MM.1S (cell line): ENCODE data around the gene PANK2.

Experiments used
- DNase-seq: peaks from one replicate; pipeline ENCODE4 v3.0.0-alpha.2; 2015
- H2AFZ ChIP-seq: fragments of 300-600 bp; sonication (generic); 2 replicates; pipeline ENCODE4 v1.6.0; 2016; ENCODE audit warnings: antibody characterized with exemption, low read length
- H3F3A ChIP-seq: fragments of 300-600 bp; sonication (generic); 2 replicates; pipeline ENCODE4 v1.6.1; 2016; ENCODE audit warnings: mild to moderate bottlenecking, antibody characterized with exemption, low read length, moderate library complexity, mixed read lengths; ENCODE audit not compliant: insufficient read depth
- H3K27ac ChIP-seq: fragments of 300-600 bp; sonication (generic); 2 replicates; pipeline ENCODE4 v1.5.1; 2016; ENCODE audit warnings: mild to moderate bottlenecking, low read length
- H3K27me3 ChIP-seq: fragments of 300-600 bp; sonication (generic); replicated peaks from 2 replicates; pipeline ENCODE4 v1.6.0; 2016; ENCODE audit warnings: low read length; ENCODE audit not compliant: insufficient read depth
- H3K36me3 ChIP-seq: fragments of 300-600 bp; sonication (generic); replicated peaks from 2 replicates; pipeline ENCODE4 v1.6.1; 2016; ENCODE audit warnings: mild to moderate bottlenecking, low read length, mixed read lengths; ENCODE audit not compliant: insufficient read depth
- H3K4me1 ChIP-seq: fragments of 300-600 bp; sonication (generic); 2 replicates; pipeline ENCODE4 v1.6.1; 2016; ENCODE audit warnings: low read length, mixed read lengths
- H3K4me2 ChIP-seq: fragments of 300-600 bp; sonication (generic); 2 replicates; pipeline ENCODE4 v1.6.0; 2016; ENCODE audit warnings: low read depth, low read length
- H3K4me3 ChIP-seq: fragments of 300-600 bp; sonication (generic); 2 replicates; pipeline ENCODE4 v1.5.1; 2016; ENCODE audit warnings: low read length, mixed read lengths
- H3K79me2 ChIP-seq: fragments of 300-600 bp; sonication (generic); 2 replicates; pipeline ENCODE4 v1.6.1; 2016; ENCODE audit warnings: mixed run types, low read length, mixed read lengths
- H3K9ac ChIP-seq: fragments of 300-600 bp; sonication (generic); 2 replicates; pipeline ENCODE4 v1.6.1; 2016; ENCODE audit warnings: low read length, mixed read lengths
- H3K9me2 ChIP-seq: fragments of 300-600 bp; sonication (generic); replicated peaks from 2 replicates; pipeline ENCODE4 v1.6.1; 2016; ENCODE audit warnings: mild to moderate bottlenecking, low read length, mixed read lengths; ENCODE audit not compliant: insufficient read depth
- H3K9me3 ChIP-seq: fragments of 300-600 bp; sonication (generic); replicated peaks from 2 replicates; pipeline ENCODE4 v1.6.1; 2016; ENCODE audit warnings: mild to moderate bottlenecking, low read length, mixed read lengths; ENCODE audit not compliant: insufficient read depth
- H4K20me1 ChIP-seq: fragments of 300-600 bp; sonication (generic); 2 replicates; pipeline ENCODE4 v1.6.1; 2016; ENCODE audit warnings: mild to moderate bottlenecking, low read length, moderate library complexity, mixed read lengths; ENCODE audit not compliant: insufficient read depth
- EZH2 ChIP-seq: fragments of 300-600 bp; sonication (generic); optimal IDR thresholded peaks from 2 replicates; pipeline ENCODE3; 2017; ENCODE audit warnings: low read depth, mild to moderate bottlenecking, antibody characterized with exemption, low read length, mixed read lengths
- EZH2phosphoT487 ChIP-seq: fragments of 300-600 bp; sonication (generic); IDR thresholded peaks from 2 replicates; pipeline ENCODE4 v1.6.1; 2018; ENCODE audit warnings: antibody characterized with exemption, low read length
- TF ChIP-seq, protein P1 (sequence below): fragments of 300-600 bp; sonication (generic); IDR thresholded peaks from 2 replicates; pipeline ENCODE4 v1.5.1; 2016; ENCODE audit warnings: antibody characterized with exemption, low read length, mixed read lengths

Gene PANK2

DNA sequence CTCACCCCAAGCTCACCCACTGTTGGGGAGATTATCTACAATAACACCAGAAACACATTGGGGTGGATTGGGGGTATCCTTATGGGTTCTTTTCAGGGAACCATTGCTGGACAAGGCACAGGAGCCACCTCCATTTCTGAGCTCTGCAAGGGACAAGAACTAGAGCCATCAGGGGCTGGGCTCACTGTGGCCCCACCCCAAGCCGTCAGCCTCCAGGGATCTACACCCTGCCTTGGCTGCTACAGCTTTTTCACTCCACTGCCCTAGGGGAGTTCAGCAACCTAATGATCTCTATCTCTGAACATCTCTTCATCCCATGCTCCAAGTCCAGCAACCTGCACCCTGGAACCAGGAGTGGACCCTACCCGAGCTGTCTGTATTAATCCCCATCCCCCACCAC is 21.4 kb upstream of the PANK2 start:
- TF ChIP-seq EZH2phosphoT487 = no peak
- TF ChIP-seq EZH2 = no peak
- TF ChIP-seq, protein P1, sequence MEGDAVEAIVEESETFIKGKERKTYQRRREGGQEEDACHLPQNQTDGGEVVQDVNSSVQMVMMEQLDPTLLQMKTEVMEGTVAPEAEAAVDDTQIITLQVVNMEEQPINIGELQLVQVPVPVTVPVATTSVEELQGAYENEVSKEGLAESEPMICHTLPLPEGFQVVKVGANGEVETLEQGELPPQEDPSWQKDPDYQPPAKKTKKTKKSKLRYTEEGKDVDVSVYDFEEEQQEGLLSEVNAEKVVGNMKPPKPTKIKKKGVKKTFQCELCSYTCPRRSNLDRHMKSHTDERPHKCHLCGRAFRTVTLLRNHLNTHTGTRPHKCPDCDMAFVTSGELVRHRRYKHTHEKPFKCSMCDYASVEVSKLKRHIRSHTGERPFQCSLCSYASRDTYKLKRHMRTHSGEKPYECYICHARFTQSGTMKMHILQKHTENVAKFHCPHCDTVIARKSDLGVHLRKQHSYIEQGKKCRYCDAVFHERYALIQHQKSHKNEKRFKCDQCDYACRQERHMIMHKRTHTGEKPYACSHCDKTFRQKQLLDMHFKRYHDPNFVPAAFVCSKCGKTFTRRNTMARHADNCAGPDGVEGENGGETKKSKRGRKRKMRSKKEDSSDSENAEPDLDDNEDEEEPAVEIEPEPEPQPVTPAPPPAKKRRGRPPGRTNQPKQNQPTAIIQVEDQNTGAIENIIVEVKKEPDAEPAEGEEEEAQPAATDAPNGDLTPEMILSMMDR = no peak
- H3K9me3 ChIP-seq = no peaks in the 10 kb centered on the region
- H3K27me3 ChIP-seq = no peaks in the 10 kb centered on the region
- DNase-seq = no peak
- H3K79me2 ChIP-seq = no peaks in the 10 kb centered on the region
- no peak overlapping the region for H3K4me2 ChIP-seq
- no peaks in the 10 kb centered on the region for H3F3A ChIP-seq
- no peaks in the 10 kb centered on the region for H3K4me1 ChIP-seq
- H3K27ac ChIP-seq = no peak overlapping the region
- no peak overlapping the region for H3K9ac ChIP-seq
- no peaks in the 10 kb centered on the region for H4K20me1 ChIP-seq
- no peak overlapping the region for H3K4me3 ChIP-seq
- H3K9me2 ChIP-seq = no peaks in the 10 kb centered on the region
- H2AFZ ChIP-seq = no peak overlapping the region
- no peaks in the 10 kb centered on the region; the same call in 1 of the 2 replicates for H3K36me3 ChIP-seq

GRCh38 chr20:3869839-3870634 is 19.1 kb upstream of the PANK2 start:
- Histone ChIP-seq H3K79me2 (no peaks in the 10 kb centered on the region), H3K9me2 (no peaks in the 10 kb centered on the region), H4K20me1 (no peaks in the 10 kb centered on the region), H3K27me3 (no peaks in the 10 kb centered on the region), H3K4me2 (no peak overlapping the region), H3K9me3 (no peaks in the 10 kb centered on the region), H3K27ac (no peak overlapping the region), H3K9ac (no peak overlapping the region), H2AFZ (no peak overlapping the region), H3K4me1 (no peaks in the 10 kb centered on the region), H3K4me3 (no peak overlapping the region), H3F3A (no peaks in the 10 kb centered on the region), H3K36me3 (no peaks in the 10 kb centered on the region)
- no peak for TF ChIP-seq EZH2phosphoT487
- no peak for TF ChIP-seq EZH2
- TF ChIP-seq, protein P1 = no peak
- no peak for DNase-seq

DNA sequence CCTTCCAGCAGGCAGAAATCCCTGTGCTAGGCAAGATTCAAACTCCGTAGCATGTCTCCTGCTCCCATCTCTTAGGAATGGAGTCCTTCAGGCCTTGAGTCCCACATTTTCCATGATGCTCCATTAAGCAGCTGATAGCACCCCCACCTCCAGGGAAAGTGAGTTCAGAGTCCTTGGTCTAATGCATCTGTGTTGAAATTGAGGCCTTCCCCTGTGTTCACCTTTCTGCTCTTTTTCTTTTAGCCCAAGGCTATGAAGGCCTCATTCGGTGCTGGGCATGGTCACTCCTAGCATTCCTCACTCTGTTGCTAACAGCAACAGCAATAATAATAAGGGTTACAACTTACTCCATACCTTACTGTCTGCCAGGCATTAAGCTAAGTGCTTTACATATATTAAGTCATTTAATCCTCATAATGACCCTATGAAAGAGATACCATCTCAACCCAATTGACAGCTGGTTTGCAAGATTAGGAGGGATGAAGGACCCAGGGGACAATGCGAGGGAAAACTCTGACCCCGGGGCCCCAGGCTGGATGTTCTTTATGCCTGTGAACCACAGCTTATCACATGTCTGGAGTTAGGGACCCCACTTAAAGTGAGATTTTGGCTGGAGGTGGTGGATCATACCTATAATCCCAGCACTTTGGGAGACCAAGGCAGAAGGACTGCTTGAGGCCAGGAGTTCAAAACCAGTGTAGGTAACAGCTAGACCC is 17.5 kb upstream of the PANK2 start:
- Histone ChIP-seq H3K9ac (no peak overlapping the region), H3K79me2 (no peaks in the 10 kb centered on the region), H3K36me3 (no peaks in the 10 kb centered on the region), H3K4me1 (no peaks in the 10 kb centered on the region), H3F3A (no peaks in the 10 kb centered on the region), H3K27me3 (no peaks in the 10 kb centered on the region), H3K9me2 (no peaks in the 10 kb centered on the region), H3K27ac (no peak overlapping the region), H2AFZ (no peak overlapping the region), H3K4me2 (no peak overlapping the region), H3K9me3 (no peaks in the 10 kb centered on the region), H4K20me1 (no peaks in the 10 kb centered on the region), H3K4me3 (no peak overlapping the region)
- TF ChIP-seq, protein P1 = no peak
- no peak for TF ChIP-seq EZH2
- no peak for TF ChIP-seq EZH2phosphoT487
- DNase-seq = no peak
